ENCODE results near the gene TNFSF11.

TNFSF11 gene

DNA sequence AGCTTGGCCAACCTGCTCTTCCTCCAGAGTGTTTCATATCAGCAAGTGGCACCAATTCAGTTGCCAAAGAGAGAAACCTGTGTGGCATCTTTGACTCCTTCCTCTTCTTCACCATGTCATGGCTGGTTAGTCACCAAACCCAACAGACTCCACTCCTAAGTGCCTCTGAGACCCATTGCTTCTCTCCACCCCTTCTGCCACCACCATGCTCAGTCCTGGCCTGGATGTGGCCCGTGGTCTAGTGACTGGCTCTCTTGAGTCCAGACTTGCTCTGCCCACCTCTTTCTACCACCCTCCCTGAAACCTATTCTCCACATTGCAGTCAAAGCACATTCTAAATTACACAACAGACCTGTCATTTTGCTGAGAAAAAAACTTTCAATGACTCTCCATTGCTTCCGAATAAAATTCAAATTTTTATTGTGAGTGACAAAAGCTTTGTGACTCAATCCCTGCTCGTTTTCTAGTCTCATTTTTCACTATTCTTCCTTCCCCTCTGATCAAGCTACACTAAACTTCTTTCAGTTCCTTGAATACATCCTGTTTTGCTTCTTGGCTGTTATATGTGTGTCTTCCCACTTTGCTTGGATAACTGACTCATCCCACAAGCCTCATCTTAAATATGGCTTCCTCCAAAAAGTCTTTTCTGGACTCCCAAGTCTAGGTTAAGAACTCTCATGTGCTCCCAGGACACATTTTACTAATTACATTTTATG lies 12.0 kb upstream of the TNFSF11 start:
- no peak for FAIRE-seq

DNA sequence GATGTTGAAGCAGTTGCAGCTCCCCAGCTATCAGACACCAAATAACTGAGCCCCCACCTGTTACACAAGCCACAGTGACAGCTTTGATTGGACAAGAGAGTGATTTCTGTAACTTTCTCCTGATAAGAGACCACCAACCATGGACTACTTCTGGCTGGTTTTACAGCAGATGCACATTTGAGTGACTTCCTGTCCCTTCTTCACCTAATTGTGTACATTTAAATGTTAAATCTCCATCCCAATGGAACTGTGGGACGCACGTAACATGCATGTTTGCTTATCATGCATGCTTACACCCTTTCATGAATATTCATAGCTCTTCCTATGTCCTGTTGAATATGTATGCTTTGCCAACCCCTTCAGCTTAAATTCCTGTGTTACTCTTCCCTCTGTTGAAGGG lies 6.0 kb upstream of the TNFSF11 start:
- no peak for FAIRE-seq

DNA sequence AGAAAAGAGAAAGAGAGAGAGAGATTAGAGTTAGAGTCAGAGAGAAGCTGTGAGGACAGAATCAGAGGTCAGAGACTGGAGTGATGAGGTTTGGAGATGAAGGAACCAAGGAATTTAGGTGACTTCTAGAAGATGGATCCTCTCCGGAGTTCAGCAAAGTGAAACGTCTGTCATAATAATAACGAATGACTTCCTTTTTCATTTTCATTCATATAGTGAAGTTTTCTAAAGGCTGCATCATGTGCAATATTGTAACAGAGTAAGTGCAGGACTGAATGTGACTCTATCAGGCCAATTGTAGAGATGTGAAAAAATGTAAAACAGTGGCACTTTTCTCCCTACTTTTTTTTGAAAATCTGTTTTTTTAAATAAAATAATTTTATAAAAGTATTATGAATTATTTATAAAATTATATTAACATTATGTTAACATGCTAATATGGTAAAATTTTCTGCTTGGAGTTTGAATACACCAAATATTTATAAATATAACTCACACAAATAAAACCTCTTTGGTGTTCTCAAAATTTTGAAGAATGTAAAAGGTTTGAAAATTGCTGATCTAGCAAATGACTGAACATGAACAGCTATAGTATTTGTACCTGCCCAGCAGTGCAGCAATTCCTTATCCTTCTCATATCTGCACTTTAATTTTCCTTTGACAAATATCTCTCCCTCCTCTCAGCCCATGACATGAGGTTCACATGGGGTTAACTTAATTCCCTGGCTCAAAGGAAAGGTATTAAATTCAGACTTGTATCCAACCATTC lies 4.2 kb upstream of the TNFSF11 start:
- no peak for FAIRE-seq

- no peak for FAIRE-seq
Observed at GRCh38 chr13:42571895-42572294, 2.1 kb upstream of the TNFSF11 start.

DNA sequence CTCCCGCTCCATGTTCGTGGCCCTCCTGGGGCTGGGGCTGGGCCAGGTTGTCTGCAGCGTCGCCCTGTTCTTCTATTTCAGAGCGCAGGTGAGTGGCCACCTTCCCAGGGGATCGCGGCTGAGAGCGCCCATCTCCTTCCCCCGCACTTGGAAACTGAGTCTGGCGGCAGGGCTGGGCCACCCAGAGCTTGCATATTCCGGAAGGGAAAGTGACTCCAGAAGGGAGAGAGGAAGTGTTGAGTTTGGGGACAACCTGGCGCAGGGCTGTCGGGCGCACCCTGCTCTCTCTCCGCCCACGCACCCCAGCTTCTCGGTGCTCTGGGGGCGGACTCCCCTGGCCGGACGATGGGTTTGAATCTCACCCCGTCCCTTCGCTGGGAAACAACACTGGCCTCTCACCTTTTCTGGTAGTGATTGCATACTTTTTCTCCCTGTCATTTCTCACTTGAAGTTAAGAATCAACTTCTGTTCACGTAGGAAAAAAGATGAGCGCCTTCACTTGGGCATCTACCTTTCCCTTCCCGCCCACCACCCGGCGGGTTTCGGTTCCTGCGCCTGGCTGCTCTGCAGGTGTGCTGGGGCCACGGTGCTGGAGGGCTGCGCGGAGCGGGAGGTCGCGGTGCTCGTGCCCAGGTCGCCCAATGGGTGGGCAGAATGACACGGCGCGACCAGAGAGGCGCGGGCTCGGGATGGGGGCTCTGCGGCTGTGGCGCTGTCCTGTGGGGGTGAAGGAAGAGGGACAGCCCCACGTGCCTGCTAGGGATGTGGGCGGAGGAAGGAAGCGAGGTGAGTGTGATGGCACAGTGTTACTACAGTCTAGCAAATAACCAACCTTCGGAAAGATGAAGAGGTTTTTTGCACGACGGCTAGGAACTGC lies 721 bp downstream of the TNFSF11 start:
- FAIRE-seq: no peak

DNA sequence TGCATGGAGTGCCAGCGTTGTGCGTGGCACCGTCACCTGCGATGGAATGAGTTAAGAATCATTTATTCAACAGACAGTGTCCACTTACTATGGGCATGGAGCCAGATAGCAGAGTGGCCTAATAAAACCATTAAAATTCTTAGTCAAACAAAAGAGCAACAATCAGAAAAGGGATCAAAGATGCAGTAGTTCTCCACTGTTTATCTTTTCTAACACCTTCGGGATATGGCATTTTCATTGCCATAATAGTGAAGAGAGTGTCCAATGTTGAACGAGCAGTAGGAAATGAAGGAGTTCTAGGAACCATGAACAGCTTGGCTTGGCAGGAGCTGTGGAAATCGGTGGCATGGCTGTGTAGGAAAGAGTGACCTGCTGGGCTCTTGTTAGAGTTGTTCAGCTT lies 2.0 kb downstream of the TNFSF11 start:
- FAIRE-seq: no peak

GRCh38 chr13:42577538-42577937 lies 3.6 kb downstream of the TNFSF11 start:
- FAIRE-seq: no peak

- FAIRE-seq: no peak
Observed at GRCh38 chr13:42580644-42581043, 6.7 kb downstream of the TNFSF11 start.

DNA sequence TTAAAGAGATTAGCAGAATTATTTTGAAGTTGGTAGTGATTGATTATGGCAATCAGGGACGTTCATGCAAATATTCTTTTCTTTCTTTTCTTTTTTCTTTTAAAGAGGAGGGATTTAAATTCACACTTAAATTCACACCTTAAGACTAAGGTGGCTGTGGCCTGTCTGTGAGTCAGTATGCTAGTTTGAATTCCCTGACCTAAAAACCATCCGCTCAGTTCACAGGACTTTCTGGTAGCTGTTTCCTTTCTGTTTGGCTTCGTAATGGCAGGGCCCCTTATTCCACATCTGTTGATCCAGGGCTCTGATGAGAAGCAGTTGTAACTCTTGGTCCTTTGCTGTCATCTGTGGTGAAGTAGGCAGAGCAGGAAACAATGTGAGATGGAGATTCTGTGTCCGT lies 7.5 kb downstream of the TNFSF11 start:
- no peak for FAIRE-seq

DNA sequence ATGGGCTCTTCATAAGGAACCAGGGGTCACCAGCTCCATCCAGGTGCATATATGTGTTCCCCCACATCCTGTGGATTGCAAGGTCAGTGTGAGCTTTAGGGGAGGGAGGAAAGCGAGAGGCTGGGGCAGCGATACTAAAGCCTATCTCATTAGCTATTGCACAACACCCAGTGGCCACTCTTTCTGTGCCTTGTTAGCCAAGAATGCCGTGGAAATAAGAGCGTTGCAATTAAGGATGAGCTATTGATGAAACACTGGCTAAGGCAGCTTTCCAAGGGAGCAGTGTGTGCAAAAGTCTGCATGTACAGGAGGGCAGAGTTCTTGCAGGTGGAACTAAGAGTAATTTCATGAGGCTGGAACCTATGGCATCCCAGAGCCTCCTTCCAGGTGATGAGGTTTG lies 17.6 kb downstream of the TNFSF11 start:
- no peak for FAIRE-seq

GRCh38 chr13:42592915-42593900 lies 19.3 kb downstream of the TNFSF11 start:
- no peak for FAIRE-seq

DNA sequence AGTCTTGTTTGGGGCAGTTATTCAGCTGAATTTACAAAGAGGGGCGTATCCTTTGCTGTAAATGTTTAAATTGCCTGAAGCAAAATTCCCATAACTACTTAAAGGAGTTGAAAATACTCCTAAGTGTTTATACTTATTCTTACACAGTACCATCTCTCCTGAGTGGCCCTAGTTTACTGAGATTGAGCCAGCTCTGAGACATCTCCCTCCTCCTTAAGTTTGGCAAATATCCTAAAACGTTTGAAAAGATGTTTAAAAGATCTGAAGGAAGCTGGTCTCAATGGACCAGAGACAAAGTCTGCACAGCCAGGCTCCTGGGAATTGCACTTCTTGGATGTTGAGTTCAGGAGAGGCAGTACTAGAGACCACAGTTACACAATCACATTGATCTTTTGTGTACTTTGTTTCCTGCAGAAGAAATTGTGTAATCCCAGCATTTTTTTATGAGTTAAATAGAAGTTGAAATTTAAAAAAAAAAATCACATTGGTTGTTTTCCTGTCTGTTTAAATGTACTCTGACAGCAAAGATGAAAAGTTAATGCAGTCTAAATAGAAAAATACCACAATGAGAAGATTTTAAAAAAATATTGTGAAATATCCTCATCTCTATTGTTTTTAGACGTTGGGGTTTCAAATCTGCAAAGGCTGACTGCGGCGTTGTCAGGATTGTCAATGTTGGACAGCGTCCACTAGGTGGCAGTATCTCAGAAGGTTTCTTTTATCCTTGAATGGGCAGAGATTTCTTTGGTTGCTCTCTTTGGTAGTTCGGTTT lies 20.7 kb downstream of the TNFSF11 start:
- FAIRE-seq: peak; percentile 93

DNA sequence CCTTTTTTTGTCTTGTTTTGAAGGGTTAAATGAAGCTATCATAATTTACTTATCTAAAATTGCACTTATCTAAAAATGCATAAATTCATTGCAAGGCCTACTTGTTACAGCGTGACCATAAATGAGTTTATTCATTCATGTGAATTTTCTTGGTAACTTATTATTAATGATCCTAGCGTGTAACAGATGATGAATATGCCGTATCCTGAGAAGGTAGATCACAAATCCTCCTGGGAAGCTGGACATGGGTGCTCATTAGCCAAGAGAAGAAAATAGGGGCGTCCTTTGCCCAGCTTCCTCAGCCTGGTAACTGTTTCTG lies 21.3 kb downstream of the TNFSF11 start:
- FAIRE-seq: no peak

DNA sequence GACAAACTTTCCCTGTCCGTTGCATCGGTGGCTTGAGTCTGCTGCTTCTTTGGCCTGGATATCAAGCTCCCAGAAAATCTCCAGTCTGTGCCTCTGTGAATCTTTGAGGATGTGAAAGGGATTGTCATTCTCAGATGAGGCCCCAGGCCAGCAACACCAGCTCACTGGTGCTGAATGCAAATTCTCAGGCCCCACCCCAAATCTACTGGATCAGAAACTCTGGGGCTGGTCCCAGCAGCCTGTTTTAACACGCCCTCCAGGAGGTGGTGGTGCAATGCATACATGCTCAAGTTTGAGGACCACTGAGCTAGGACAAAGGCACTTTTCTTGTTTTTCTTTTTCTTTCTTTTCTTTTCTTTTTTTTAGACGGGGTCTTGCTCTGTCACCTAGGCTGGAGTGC lies 23.6 kb downstream of the TNFSF11 start:
- no peak for FAIRE-seq

GRCh38 chr13:42600943-42601342 lies 27.0 kb downstream of the TNFSF11 start:
- FAIRE-seq: no peak

DNA sequence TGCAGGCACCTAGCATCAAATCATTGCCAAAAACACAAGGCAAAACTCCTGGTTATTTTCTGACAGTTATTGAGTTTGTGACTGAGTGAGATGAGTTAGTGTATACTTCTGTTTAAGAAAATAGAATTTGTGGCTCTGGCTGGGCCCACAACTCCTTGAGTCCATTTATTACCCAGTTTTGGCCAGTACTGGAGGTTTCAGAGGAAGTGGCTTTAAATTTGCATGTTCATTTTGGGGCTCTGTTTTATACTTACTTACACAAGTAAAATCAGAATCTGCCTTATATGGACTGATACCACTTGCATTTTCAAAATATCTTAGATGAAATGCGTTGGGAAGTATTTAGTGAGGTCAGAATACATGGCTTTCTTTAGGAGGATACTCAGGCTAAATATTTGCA lies 29.0 kb downstream of the TNFSF11 start:
- FAIRE-seq: no peak

DNA sequence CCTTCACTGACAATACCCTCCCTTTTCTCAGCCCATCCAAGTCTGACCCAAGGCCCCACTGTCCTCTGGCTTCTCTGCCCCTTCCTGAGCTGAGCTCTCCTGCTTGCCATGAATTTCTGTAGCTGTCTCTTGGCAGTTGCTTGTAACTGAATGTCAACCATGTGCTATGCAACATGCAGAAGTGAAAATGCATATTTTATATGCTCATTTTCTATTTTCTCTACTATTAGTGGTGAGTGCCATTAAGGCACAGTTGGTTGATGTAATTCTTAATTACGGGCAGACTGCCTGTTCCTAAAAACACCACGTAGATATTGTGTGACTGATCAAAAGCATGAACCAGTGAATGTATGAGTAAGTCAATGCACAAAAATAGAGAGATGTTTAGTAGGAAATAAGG lies 29.6 kb downstream of the TNFSF11 start:
- FAIRE-seq: no peak

GRCh38 chr13:42607546-42607945 lies 33.6 kb downstream of the TNFSF11 start:
- FAIRE-seq: no peak

DNA sequence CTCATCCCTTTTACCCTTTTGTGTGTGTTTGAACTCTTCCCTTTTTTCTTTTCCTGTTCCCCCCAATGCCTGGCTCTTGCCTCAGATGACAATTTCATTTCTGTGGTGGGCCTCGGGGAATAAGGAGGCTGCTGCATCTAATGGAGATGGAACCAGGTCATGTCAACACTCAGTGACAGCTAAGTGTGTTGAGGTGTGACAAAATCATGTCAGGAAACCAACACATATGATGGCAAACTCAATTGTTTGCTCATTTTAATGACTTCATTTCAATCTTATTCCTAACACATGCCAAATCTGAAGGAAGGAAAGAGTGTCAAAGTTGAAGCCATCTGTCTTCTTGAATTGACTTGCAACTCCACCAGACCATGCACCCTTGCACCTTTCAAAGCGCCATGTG lies 36.7 kb downstream of the TNFSF11 start:
- FAIRE-seq: no peak

- FAIRE-seq: no peak
Observed at GRCh38 chr13:42611086-42611779, 37.3 kb downstream of the TNFSF11 start.

Data from TTC549 (cell line).